ENCODE data around the gene DENND1A.

DENND1A gene

GRCh38 chr9:123586275-123586674 lies 343.7 kb downstream of the DENND1A start:
- TF ChIP-seq L3MBTL2 (conservative IDR thresholded peaks at IDR 0.05), result no peak
- DNase-seq (ENCODE audit: extremely low spot score), result no peak
- CTCF ChIA-PET, result no interaction called here
- POLR2A ChIA-PET, result interaction anchor here (1.2 kb wide), 1 partner anchor 17 kb away, joined by 3 read pairs; no protein-coding TSS in a partner anchor

GRCh38 chr9:123584202-123585176 lies 345.4 kb downstream of the DENND1A start:
- POLR2A ChIA-PET, result no interaction called here
- peak; percentile 12 for DNase-seq (ENCODE audit: extremely low spot score)
- TF ChIP-seq ELF4 (IDR thresholded peaks at IDR 0.05) (no peak), NFRKB (IDR thresholded peaks at IDR 0.05) (no peak), FOXK2 (IDR thresholded peaks at IDR 0.05) (no peak), BHLHE40 (IDR thresholded peaks at IDR 0.05; ENCODE audit: borderline replicate concordance) (no peak), PKNOX1 (IDR thresholded peaks at IDR 0.05) (no peak; the same call in 1 of the 2 replicates), ZNF384 (IDR thresholded peaks at IDR 0.05) (no peak), FOXM1 (IDR thresholded peaks at IDR 0.05; ENCODE audit: borderline replicate concordance) (no peak), FOXA1 (IDR thresholded peaks at IDR 0.05) (no peak)
- CTCF ChIA-PET, result no interaction called here

- POLR2A ChIA-PET, result no interaction called here
- CTCF ChIA-PET, result no interaction called here
- TF ChIP-seq SP1 (IDR thresholded peaks at IDR 0.05) (no peak), HDGF (IDR thresholded peaks at IDR 0.05; ENCODE audit: borderline replicate concordance) (no peak), SUZ12 (IDR thresholded peaks at IDR 0.05) (no peak), ZNF384 (IDR thresholded peaks at IDR 0.05) (no peak), L3MBTL2 (conservative IDR thresholded peaks at IDR 0.05) (no peak), ELF4 (IDR thresholded peaks at IDR 0.05) (no peak), ARNT (IDR thresholded peaks at IDR 0.05) (no peak), CTBP1 (IDR thresholded peaks at IDR 0.05; ENCODE audit: borderline replicate concordance) (no peak), FOXA1 (IDR thresholded peaks at IDR 0.05) (no peak), BHLHE40 (IDR thresholded peaks at IDR 0.05; ENCODE audit: borderline replicate concordance) (no peak), PKNOX1 (IDR thresholded peaks at IDR 0.05) (no peak), NFRKB (IDR thresholded peaks at IDR 0.05) (no peak), LEF1 (IDR thresholded peaks at IDR 0.05; ENCODE audit: borderline replicate concordance) (no peak), FOXK2 (IDR thresholded peaks at IDR 0.05) (no peak)
- no peak for DNase-seq (ENCODE audit: extremely low spot score)
Observed at GRCh38 chr9:123583646-123584045, 346.3 kb downstream of the DENND1A start.

GRCh38 chr9:123571240-123571639 lies 358.7 kb downstream of the DENND1A start:
- TF ChIP-seq LEF1 (IDR thresholded peaks at IDR 0.05; ENCODE audit: borderline replicate concordance) (no peak), FOXK2 (IDR thresholded peaks at IDR 0.05) (no peak), ZNF384 (IDR thresholded peaks at IDR 0.05) (no peak), ELF4 (IDR thresholded peaks at IDR 0.05) (no peak), HDGF (IDR thresholded peaks at IDR 0.05; ENCODE audit: borderline replicate concordance) (no peak), CTBP1 (IDR thresholded peaks at IDR 0.05; ENCODE audit: borderline replicate concordance) (no peak), TARDBP (IDR thresholded peaks at IDR 0.05) (no peak), L3MBTL2 (conservative IDR thresholded peaks at IDR 0.05) (no peak), FOXA1 (IDR thresholded peaks at IDR 0.05) (no peak), SUZ12 (IDR thresholded peaks at IDR 0.05) (no peak)
- no peak for DNase-seq (ENCODE audit: extremely low spot score)
- ChIA-PET CTCF (no interaction called here), POLR2A (no interaction called here)

- POLR2A ChIA-PET, result interaction anchor here (1.0 kb wide), 1 partner anchor 18 kb away, joined by 3 read pairs; no protein-coding TSS in a partner anchor
- CTCF ChIA-PET, result no interaction called here
- no peak for TF ChIP-seq FOXA1 (IDR thresholded peaks at IDR 0.05)
- no peak for TF ChIP-seq ARNT (IDR thresholded peaks at IDR 0.05)
- no peak for TF ChIP-seq LEF1 (IDR thresholded peaks at IDR 0.05; ENCODE audit: borderline replicate concordance)
- no peak for TF ChIP-seq HDGF (IDR thresholded peaks at IDR 0.05; ENCODE audit: borderline replicate concordance)
- no peak for TF ChIP-seq ELF4 (IDR thresholded peaks at IDR 0.05)
- TF ChIP-seq NFRKB (IDR thresholded peaks at IDR 0.05), result no peak
- TF ChIP-seq PKNOX1 (IDR thresholded peaks at IDR 0.05), result no peak
- TF ChIP-seq FOXK2 (IDR thresholded peaks at IDR 0.05), result no peak
- no peak for TF ChIP-seq ZNF384 (IDR thresholded peaks at IDR 0.05)
- no peak for TF ChIP-seq SP1 (IDR thresholded peaks at IDR 0.05)
- TF ChIP-seq L3MBTL2 (conservative IDR thresholded peaks at IDR 0.05), result no peak
- no peak for TF ChIP-seq BHLHE40 (IDR thresholded peaks at IDR 0.05; ENCODE audit: borderline replicate concordance)
- no peak for TF ChIP-seq TARDBP (IDR thresholded peaks at IDR 0.05)
- no peak for TF ChIP-seq FOXM1 (IDR thresholded peaks at IDR 0.05; ENCODE audit: borderline replicate concordance)
- TF ChIP-seq SUZ12 (IDR thresholded peaks at IDR 0.05), result no peak
- no peak for TF ChIP-seq CTBP1 (IDR thresholded peaks at IDR 0.05; ENCODE audit: borderline replicate concordance)
- DNase-seq (ENCODE audit: extremely low spot score), result no peak
Observed at GRCh38 chr9:123568691-123569688, 360.9 kb downstream of the DENND1A start.

Data from HEK293T (cell line).